GM18861 (cell line): ENCODE measurements around the gene SOX3.

Experiments used
- ATAC-seq: cut with Tn5 transposase; IDR thresholded peaks from one replicate; pipeline ENCODE4 v1.9.1; 2021; ENCODE audit not compliant: unreplicated experiment

The SOX3 gene

DNA sequence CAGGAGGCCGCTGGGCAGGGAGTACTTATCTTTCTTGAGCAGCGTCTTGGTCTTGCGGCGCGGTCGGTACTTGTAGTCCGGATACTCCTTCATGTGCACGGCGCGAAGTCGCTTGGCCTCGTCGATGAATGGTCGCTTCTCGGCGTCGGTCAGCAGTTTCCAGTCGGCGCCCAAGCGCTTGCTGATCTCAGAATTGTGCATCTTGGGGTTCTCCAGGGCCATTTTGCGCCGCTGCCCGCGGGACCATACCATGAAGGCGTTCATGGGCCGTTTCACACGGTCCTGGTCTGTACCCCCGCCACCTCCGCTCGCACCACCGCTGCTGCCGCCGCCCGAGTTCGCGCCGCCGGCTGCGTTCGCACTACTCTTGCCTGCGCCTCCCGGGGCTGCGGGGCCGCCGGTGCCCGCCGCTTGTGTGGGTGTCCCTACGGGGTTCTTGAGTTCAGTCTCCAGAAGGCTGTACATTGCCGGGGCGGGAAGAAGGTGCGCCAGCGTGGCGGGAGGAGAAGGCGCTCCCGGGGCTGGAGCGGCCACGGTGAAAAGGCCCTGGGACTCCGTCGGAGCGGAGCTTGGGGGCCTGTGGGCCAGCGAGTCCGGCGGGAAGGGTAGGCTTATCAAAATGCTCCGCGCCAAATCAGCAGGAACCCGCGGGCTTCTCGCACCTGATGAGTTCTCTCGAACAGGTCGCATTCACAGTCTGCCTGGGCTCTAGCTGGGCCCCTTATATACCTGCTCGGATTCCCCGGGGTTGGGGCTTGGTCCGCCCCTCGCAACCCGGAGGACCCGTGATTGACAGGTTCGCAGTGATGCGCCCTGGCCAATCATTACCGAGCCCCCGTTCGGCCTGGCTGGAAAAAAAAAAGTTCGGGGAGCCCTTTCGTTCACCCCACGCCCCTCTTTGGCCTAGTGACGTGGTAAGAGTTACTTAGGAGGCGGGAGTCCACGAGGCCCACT is at the start of gene SOX3:
Gene SOX3 (minus strand): TSS at position 699 of the 954 bp plus-strand sequence. CDS start 9 bp downstream, at position 690.
- no peak for ATAC-seq

DNA sequence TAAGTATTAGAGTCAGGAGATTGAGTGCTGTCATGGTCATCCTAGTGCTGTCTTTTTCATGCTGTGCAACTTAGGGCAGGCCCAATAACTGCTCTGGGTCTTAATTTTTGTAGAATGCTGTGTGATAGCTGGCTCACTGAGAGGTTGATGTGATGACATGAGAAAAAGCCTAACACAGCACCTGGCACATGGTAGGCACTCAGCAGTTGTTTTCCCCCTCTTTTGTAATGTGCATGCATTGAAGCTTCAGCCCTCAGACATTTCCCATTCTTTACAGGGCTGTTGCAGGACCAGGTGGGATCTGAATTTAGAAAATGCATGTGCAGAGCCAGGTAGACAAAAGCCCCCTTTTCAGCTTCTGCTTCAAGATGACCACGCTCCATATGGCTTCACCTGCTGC is 44.1 kb upstream of the SOX3 start:
- ATAC-seq, result no peak

DNA sequence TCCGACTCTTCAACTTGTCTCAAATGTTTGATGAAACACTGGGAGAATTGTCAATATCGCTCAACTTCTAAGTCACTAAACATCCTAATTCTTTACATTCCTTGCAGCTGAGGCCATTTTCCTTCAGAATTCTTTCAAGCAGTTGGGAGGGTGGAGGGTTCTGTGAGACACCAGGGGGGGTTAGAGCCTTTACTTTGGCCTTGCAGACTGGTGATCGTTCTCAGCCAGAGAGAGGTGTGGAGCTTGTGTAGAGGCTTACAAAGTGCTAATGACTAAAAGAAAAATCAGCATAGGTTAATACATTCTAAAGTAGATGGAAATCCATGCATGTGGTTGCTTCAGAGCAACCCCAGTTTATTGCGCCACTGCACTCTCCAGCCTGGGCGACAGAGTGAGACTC is 21.3 kb upstream of the SOX3 start:
- no peak for ATAC-seq

DNA sequence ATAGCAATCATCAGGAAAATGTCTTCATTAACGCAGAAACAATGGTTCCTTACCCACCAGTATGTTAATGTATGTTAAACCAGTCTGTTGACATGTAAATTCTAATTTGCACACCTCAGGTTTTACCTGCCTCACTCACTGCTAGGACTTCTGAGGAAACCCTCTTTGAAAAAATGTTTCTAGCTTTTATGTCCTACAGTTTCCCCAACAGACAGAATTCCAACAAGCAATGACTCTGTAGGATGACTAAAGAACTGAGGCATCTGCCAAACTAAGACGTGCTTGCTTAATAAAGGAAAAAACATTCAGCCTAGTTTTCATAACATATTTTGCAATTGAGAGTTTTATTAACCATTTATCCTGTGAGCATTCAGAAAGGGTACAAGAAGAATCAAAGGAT is 20.6 kb upstream of the SOX3 start:
- no peak for ATAC-seq

DNA sequence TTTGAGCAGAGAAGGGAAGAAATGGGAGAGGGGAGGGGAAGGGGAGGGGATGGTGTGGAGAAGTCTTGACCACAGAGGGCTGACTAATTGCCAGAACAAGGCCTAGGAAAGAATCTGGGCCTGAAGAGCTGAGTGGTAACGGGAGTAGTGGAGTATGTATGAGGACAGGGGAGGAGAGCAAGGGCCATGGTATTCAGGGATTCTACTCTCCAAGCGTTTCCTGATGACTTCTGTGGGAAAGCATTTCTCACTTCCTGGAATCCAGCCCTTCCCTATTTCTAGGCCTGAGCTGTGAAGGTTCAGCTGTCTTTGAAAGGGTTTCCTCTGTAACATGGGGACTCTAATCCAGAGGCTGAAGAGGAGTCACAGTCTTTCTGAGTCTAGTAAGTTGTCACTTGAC is 19.7 kb upstream of the SOX3 start:
- ATAC-seq, result no peak

DNA sequence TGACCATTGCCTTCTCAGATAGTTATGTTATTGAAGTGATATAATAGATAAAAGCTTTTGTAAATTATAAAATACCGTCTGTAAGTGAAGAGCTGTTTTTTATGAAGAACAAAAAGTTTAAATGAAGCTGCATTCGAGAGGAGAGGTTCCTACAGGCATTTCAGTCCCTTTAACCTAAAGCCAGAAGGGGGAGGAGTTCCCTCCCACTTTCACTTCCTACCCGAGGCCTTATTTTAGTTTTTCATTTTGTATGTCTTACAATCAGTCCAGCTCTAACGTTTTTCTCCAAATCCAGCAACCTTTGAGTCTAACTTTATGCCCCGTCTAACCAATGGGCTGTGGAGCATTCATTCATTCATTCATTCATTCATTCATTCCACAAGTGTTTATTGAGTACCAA is 16.5 kb upstream of the SOX3 start:
- no peak for ATAC-seq

DNA sequence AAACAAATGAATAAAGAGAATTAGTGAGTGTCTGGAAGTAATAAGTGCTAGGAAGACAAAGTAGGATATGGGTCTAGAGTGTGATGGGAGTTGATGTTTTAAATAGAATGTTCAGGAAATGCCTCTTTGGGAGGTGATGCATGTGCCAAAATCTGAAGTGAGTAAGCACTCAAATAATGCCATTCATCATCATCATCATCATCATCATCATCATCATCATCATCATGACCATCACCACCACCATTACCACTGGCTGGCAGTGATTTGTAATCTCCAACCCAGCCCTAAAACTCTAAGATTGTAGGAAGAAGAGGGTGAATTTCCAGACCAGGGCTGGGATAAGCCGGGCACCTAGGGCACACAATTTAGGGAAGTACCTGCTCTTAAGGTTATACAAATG is 9.7 kb upstream of the SOX3 start:
- no peak for ATAC-seq

DNA sequence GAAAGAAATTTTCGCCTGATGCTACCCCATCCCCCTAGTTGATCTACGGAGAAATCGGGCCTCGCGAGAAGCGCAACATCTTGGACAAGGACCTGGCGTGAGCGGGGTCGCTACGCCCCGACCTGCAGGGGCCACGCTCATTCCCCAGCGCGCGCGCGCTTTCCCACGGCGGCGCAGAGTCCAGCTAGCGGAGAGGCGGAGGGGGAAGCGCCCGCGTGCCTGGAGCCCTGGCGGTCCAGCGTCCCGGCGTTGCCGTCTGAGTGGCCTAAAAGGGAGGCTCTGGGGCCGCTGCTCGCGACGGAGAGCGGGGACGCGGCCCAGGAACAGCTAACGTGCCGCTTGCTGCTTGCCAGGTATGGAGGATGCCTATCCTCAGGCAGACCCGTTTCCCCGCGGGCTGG is 6.0 kb upstream of the SOX3 start:
- ATAC-seq, result no peak

DNA sequence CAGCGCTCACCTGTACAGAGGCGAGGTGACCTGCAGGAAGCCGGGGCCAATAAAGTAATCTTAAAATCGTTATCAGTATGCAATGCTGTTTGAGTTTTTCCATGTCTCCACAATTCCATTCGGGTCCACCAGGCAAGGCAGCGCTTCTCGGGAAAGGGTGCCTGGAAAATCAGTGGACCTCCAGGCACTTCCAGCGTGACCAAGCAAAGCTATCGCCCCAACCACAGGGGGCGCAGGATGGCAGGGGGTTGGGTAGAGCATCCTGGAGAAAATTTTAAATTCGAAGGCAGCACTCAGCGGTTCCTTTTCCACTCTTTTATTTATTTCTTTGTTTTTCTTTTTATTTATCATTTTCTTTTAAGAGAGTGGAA is 5.4 kb upstream of the SOX3 start:
- ATAC-seq, result no peak

DNA sequence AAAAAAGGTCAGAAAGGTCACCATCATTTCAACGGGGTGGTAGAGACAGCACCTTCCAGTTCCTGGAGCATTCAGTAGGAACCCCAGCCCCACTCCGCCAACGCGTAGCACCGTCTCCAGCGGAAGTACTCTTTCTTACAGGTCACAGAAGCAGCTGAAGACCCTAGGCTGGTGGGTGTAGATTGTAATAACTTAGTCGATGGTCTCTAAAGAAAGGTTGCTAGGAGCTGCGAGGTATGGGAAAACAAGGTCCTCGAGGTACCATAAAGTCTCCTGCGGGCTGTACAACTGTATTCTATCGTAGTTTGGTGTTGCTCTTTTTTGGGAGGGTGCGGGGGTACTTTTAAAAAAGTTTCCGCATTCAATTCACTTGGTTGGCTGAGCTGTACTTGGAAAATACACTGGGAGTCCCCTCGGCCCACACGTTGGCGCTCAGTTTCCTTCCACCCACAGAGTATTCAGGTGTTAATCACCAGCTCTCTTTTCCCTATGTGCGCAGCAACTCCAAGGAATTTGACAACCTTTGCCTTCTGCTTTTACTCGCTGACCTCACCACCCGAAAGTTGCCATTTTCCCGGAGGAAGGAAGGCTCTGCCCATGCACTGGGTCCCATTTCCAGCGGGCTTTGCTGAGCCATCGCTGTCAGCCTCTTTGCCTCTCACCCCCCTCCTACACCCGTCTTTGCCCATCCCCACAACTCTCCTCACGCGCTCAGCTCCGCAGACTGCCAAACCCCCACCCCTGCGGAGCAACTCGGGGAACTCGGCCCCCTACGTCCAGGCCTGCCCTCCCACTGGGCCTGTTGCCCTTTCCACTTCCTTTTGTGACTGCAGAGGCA is 4.8 kb upstream of the SOX3 start:
- ATAC-seq, result no peak

DNA sequence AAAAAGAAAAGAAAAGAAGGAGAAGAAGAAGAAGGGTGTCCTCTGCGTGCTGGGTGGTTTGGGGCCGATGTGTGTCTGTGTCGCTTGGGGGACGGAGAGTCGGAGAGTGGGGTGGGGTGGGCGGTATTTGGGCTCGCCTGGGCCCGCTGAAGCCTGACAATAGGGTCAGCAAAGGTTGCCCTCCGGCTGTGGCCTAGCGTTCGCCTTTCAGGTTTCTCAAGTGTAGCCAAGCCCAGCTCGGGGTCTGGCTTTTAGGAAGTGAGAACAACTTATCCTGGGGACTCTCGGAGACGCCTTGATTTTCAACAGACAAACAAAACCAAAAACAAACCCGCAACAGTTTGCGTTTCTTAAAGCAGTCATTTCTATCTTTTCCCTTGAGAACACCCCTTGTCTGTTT is 4.1 kb upstream of the SOX3 start:
- ATAC-seq, result no peak

DNA sequence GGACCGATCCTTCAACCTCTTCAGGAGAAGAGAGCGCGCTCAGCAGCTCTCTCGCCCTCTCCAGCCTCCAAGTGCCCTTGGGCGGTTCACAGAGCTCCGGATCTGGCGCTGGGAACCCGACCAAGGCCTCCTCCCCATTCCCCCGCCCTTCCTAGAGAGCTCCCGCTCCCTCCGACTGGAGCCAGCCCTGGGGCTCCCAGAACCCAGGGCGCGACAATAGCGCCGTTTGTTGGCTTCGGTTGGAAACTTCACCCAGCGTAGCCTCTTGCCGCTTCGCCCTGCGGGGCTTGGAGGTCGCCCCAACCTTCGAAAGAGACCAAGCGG is 3.1 kb upstream of the SOX3 start:
- ATAC-seq, result no peak

DNA sequence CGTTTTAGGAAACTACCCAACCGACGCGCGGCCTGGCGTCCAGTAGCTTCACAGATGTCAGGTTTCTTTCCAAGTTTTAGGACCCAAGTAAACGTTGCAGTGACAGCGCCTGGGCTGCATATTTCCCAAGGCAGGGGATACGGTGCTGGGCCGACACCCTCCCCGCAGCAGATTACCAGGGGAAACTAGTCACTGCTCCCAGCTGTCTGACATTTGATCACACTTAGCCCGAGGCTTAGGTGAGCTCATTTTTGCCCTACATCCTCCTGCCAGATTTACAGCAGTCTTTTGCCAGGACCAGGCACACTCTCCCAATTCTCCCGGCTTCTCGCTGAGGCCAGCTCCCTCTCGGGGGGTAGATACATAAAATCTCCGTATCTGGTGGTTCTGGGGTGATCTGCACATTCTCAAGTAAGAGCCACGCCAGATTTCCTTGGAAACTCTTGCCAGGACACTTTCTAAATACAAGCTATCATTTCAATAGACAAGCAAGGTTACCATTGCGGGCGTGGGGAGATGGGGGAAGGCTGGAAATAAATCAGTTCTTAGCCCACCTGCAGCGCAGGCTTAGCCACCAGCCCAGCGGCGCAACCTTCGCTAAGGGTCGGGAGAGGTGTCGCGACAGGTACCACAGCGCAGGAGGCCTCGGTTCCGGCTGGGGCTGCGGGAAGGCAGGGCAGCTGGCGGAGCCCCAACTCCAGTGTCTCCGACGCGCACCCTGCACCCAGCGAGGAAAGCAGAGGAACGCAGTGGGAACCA is 2.5 kb upstream of the SOX3 start:
- no peak for ATAC-seq

DNA sequence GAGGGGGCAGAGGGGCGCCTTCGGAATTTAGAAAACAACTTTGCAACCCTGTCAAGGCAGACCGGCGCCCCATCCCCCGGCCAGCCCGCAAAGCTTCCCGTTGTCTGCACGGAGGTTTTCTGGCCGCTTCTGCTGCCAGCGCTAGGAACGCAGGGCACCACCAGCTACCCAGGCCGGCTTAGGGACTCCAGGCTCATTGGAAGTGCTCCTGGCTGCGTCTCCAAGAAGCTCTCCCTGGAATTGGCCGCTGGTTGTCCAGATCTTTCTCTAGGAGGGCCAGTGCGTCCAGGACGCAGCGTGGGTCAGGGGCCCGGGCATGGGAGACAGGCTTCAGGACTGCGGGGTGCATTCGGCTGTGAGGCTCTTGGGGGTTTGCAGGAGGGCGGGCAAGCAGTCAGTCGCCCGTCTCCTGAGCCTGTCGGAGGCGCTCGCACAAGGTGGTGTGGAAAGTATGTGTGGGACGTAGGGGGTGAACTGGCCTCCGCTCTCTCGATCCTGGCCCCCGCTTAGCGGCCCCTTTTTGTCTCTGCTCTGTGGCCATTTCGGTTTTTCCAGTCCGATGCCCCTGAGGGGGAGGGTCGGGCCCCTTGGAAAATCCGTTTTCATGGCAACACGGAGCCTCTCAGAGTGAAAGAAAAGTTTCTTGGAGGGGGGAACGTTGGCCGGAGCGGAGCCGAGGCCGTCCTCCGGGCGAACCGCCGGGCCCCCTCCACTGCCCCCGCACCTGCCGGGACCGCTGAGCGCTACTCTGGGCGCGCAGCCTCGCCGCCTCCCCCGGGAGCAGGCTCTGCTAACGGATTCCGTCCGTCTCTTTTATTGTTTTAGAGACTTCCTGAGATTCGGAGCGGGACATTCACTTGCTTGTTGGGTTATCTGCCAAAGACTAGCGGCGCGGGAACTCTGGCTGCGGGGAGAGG is 810 bp upstream of the SOX3 start:
- ATAC-seq, result no peak

DNA sequence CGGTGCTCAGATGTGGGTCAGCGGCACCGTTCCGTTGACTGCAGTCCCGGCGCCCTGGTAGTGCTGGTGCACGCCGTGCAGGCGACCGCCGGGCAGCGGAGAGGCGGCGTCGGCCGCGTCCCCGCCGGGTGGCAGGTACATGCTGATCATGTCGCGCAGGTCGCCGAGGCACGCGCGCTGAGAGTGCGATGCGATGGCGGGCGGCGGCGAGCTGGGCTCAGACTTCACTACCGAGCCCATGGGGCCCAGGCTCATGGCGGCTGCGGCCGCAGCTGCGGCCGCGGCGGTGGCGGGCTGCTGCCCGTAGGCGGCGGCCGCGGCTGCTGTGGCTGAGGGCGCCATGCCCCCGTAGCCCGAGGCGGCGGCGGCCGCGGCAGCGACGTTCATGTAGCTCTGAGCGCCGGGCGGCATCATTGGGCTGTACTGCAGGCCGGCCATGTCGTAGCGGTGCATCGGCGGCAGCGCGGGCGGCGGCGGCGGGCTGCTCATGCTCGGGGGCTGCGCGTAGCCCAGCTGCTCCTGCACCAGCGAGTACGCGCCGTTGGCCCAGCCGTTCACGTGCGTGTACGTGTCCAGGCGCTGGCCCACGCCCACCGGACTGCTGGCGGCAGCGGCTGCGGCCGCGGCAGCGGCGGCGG is 1.0 kb downstream of the SOX3 start:
- ATAC-seq, result no peak

DNA sequence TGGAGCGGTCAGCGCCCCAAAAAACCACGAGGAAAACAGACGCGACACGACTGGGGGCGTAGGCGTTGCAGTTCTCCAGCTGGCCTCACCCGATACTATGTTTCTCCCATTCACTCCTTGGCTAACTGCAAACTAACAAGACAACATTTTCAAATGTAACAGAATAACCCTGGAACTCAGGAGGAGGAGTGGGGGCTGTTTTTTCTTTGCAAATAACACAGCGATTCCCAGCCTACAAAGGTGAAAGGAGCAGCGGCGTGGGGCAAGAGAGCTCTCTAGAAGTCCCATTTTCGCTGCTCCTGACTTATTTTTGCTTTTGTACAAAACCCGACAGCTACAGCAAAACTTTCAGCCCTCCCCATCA is 1.6 kb downstream of the SOX3 start:
- ATAC-seq, result no peak

DNA sequence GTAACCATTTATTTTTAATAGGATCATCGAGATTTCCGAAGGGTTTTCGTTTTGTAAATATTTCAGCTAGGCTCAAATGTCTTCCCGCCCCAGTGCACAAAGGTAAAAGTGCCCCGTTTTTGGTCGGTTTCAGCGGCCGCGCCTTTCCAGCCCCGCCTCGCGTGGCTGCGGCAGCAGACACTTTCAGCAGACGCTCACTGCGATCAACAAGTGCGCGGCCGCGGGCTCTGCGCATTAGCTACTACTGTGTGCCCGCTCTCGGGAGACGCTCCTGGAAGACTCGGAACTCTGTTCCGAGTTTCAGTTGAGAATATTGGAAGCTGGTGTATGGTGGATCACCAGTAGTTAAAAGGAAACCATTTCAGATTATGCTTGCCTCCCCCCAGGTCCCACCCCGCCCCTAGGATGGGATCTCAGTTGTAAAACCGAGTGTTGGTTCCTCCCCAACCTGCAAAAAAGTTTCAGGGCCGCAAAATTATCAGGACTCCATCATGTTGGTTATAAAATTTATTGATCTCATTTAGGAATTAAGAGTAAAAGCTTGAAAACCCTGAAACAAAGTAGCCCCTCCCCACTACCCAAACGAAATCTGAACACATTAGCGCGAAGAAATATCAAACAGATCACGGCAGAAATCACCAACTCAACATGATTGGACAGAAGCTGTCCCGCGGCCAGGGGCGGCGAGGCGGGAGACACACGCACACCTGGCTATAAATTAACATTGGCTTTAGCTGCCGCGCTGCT is 2.2 kb downstream of the SOX3 start:
- no peak for ATAC-seq

DNA sequence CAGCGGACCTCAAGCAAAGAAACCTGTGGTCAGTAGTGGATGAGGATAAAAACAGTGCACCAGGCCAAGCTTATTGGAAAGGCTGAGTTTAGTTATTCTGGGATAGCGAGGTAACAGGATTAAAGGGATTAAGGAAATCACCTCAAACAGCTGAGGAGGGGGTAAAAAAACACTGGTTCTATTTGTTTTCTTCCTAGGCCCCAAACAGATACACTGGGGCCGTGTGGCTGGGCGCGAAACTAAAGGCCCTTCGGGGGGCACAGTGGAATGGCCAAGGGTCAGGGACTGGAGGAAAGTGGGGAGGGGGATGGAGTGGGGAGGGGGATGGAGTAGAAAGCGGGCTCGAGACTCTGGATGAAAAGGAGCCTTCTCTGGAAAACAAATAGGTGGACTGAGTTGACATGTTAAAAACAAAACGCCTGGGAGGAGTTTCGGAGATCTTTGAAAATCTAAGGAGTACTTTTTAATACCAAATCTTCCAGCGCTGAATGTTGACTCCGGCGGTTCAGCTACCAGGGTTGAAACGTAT is 2.9 kb downstream of the SOX3 start:
- no peak for ATAC-seq

DNA sequence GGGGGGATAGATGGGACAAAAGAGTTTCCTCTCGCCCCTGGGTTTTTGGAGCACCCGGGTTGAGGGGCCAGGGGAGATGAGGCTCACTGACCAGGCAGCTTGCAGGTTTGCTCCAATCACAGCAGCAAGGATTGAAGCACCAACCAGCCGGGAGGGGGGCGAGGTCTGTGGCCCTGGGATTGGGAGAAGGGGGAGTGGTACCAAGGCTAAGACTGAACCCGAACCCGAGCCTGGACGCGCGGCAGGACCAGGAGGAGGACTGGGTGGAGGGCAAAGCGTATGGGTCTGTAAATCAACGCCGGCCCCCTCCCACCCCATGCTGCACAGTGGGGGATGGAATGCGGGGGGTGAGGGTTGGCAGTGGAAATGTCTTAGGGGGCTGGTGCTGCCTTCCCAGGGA is 3.5 kb downstream of the SOX3 start:
- ATAC-seq, result no peak
